ENCODE measurements around the gene ANXA3.

- TF ChIP-seq CTCF (IDR thresholded peaks at IDR 0.05) (no peak), EZH2 (IDR thresholded peaks at IDR 0.05; ENCODE audit: borderline replicate concordance, insufficient read depth, low read depth, low read length, poor library complexity, severe bottlenecking) (no peak)
Measured at GRCh38 chr4:78659264-78659663, 107.7 kb downstream of the ANXA3 start.

All from B cell (primary cell).